DMS 273 (cell line): ENCODE data around the gene PPM1G.

Experiments
- DNase-seq: peaks from one replicate; lab custom pipeline; 2025; ENCODE audit not compliant: unreplicated experiment; lab: John Stamatoyannopoulos, UW

PPM1G gene

GRCh38 chr2:27336173-27336572, 73.2 kb downstream of the PPM1G start:
- no peak for DNase-seq

GRCh38 chr2:27335311-27335710, 74.1 kb downstream of the PPM1G start:
- no peak for DNase-seq
